Measurements from ENCODE around the gene TTC9.

TTC9 gene

DNA sequence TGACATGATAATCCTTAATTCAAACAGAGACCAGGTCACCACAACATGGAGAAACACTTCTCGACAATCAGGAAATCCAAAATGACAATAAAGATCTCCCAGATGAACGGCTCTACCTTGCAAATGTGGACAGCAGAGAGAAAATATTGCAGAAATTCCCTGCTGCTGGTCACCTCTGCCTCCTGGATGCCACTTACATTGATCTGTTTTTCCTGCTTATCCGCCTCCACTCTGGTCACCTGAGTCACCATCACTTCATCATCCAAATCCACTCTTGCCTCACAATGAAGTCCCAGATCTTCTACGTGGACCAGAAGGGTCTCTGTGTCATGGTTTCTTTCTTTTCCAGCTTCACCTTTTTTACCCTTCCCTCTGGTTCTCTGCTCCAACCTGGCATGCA, 21.1 kb downstream of the TTC9 start:
- no peak for DNase-seq (ENCODE audit: low read depth in 2 of 2)
- H3K4me3 ChIP-seq (replicated peaks in 1 of 2; ENCODE audit: low read depth in 2 of 2, low read length in 2 of 2), result no peak overlapping the region
- TF ChIP-seq, protein P1, sequence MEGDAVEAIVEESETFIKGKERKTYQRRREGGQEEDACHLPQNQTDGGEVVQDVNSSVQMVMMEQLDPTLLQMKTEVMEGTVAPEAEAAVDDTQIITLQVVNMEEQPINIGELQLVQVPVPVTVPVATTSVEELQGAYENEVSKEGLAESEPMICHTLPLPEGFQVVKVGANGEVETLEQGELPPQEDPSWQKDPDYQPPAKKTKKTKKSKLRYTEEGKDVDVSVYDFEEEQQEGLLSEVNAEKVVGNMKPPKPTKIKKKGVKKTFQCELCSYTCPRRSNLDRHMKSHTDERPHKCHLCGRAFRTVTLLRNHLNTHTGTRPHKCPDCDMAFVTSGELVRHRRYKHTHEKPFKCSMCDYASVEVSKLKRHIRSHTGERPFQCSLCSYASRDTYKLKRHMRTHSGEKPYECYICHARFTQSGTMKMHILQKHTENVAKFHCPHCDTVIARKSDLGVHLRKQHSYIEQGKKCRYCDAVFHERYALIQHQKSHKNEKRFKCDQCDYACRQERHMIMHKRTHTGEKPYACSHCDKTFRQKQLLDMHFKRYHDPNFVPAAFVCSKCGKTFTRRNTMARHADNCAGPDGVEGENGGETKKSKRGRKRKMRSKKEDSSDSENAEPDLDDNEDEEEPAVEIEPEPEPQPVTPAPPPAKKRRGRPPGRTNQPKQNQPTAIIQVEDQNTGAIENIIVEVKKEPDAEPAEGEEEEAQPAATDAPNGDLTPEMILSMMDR (IDR thresholded peaks at IDR 0.05; ENCODE audit: low read depth, low read length), result no peak

DNA sequence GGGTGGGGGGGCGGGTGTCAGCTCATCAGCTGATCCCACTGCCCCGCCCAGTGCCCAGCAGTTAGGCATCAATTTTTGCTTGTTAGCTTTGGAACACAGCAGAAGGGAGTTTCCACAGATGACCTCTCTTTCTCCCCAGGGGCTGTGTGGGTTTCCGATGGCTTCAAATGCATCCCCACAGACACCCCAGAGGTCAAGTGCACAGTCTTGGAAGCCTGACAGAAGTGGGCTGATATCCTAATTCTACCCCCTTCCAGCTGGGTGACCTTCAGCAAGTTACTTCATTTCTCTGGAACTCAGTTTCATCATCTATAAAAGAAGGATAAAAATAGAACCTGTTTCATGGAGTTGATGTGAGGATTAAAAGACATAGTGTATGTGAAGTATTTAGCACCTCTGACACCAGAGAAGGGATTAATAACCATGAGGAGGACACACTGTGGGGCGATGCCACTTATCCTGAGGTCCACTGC, 22.0 kb downstream of the TTC9 start:
- peak in 1 of 2 donors; percentile 18 for DNase-seq (ENCODE audit: low read depth in 2 of 2)
- H3K4me3 ChIP-seq (replicated peaks in 1 of 2; ENCODE audit: low read depth in 2 of 2, low read length in 2 of 2), result no peak overlapping the region
- TF ChIP-seq, protein P1 (IDR thresholded peaks at IDR 0.05; ENCODE audit: low read depth, low read length), result no peak

DNA sequence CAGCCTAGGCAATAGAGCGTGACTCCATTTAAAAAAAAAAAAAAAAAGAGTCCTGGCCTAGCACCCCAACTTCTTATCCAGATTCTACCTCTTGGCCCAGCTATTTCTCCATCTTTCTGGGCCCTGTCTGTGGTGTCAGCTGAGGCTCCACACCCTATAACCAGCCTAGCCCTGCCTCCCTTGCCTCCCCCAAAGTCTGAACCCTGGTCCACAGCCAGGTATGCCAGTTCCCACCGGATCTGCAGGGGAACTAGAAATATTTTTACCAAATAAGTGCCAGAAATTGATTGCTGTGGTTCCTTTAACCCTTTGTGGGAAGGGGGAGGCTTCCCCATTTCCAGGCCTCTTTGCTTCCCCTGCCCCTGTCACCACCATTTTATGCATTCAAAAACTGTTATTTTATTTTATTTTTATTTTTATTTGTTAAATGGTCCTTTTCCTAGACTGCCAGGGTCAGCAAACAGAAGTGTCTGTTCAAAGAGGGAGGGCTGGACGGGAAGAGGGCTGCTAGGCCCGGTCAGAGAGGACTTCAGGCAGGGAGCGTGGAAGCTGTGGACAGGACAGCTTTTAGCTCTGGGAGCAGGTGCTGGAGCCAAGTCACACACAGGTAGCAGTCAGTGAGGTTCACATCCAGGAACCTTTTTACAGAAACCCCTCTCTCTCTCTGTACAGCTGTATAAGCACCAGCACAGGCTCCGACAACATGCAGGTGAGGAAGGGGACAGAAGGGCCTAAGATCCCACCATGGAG, 23.2 kb downstream of the TTC9 start:
- TF ChIP-seq, protein P1 (IDR thresholded peaks at IDR 0.05; ENCODE audit: low read depth, low read length), result no peak
- no peak overlapping the region for H3K4me3 ChIP-seq (replicated peaks in 1 of 2; ENCODE audit: low read depth in 2 of 2, low read length in 2 of 2)
- no peak for DNase-seq (ENCODE audit: low read depth in 2 of 2)

DNA sequence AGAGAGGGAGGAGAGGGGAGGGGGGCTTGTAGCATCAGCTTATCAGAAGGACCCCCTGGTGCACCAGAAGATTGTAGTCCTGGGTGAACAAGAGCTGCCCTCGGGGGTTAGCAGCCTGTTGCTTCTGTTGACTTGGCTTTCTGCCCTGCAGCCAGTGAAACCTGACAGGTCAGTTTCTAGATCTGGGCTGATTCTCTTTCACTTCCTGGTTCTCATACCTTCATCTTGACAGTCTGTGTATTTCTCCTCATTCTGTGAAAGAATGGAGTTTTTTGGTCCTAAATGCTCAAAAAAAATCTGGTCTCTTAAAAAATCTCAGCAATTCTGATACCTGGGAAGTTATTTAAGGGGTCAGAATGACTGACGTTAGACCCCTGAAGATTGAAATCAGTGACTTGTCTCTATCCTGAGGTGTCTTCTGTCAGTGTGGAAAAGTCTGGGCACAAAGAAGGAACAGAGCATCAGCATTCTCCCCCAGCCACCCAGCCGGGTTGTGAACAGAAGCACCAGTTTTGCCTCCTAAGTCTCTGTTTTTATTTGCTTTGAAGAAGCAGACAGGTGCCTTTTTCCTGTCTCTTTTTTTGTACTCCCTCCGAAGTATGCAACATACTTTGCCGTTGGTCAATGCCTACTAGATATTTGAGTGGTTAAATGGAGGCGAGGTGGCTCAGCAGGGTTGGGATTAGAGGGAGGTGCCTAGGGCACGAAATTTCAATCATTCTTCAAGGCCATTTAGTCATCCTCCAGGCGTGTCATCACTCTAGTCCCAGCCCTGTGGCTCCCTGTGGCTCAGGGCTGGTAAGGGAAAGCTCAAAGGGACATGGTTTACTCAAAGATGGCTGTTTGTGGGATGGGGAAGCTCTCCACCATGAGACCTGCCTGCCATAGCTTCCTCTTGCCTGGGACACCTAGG, 24.0 kb downstream of the TTC9 start:
- H3K4me3 ChIP-seq (replicated peaks in 1 of 2; ENCODE audit: low read depth in 2 of 2, low read length in 2 of 2), result no peak overlapping the region
- TF ChIP-seq, protein P1 (IDR thresholded peaks at IDR 0.05; ENCODE audit: low read depth, low read length), result no peak
- DNase-seq (ENCODE audit: low read depth in 2 of 2), result no peak

DNA sequence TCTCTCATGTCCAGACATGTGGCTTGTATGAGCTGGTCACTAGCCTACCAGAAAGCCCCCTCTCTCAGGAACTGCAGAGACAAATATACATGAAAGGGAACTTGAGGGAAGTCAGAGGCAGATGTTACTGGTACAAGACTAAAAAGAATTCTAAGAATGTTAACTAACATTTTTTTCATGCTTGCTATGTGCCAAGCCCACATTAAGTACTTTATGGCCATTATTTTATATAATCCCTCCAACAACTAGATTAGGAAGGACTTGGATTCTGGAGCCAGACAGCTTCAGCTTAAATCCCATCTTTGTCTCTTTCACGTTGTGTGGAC, 24.6 kb downstream of the TTC9 start:
- TF ChIP-seq, protein P1 (IDR thresholded peaks at IDR 0.05; ENCODE audit: low read depth, low read length), result no peak
- DNase-seq (ENCODE audit: low read depth in 2 of 2), result no peak
- no peak overlapping the region for H3K4me3 ChIP-seq (replicated peaks in 1 of 2; ENCODE audit: low read depth in 2 of 2, low read length in 2 of 2)

DNA sequence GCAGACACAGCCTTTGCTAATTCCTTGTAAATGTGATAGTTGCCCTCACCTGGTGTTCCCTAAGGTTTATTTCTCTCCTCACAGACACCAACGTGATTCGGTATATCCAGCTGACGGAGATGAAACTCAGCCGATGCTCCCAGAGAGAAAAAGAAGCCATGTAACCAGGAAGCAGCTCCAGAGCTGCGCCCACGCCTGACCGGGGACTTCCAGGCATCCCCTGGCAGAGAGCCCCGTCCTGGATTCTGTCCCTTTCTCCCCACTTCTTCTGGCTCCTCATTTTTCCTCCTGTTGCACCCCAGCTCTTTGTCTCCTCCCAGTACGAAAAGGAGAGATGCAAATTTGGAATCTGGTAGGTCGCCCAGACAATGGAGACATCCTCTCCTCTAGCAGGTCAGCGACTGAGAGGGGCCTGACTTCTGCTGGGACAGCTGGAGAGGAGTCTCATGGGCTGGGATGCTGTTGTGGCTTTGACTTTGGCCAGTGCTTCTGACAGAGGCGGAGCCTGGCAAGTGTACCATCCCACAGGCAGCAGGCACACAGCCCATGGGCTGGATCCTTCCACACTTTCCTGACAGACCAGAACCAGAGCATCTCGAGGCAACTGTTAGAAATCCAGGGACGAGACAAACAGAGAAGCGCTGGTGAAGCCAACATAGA, 29.4 kb downstream of the TTC9 start:
- H3K4me3 ChIP-seq (replicated peaks in 1 of 2; ENCODE audit: low read depth in 2 of 2, low read length in 2 of 2), result no peak overlapping the region
- TF ChIP-seq, protein P1 (IDR thresholded peaks at IDR 0.05; ENCODE audit: low read depth, low read length), result no peak
- no peak for DNase-seq (ENCODE audit: low read depth in 2 of 2)

Measured in cardiac fibroblast (primary cell).